Measurements from ENCODE around the gene SIK1. TPM values are rescaled to one million over a fixed set of nuclear protein-coding genes. Genes with fewer than 3 reads are reported as not detected.

The SIK1 gene
- total and polyA plus RNA-seq, 2 experiments from 2014 or later: 0.31 to 1.1 TPM

DNA sequence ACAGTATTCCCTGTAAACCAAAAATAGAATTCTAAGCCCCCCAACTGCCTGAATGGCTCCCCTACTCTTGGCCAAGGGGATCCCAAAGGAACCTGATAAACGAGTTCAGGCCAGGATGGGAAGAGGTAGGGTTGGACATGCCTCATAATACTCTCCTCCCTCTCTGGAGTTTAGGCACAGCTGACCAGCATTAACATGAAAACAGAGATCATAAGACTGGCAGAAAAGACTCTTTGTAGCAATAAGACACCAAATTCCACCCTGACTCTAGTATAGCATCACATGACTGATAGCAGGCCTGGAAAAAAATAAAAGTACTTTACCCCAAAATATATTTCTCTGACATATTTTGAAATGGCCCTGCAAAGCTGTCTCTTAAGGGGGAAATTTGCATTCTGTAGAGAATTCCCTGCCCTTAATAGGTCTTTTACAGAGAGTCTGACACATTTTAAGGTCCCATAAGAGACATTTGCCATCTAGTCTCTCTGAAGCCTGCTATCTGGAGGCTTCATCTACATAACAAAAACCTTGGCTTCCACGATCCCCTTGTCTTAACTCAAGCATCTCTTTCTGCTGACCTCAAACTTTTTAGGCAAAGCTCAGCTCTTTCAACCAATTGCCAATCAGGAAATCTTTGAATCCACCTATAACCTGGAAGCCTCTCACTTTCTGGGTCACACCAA lies 55.9 kb downstream of the SIK1 start:
- no peaks in the 10 kb centered on the region for H3K36me3 Mint-ChIP-seq (ENCODE audit: low read depth)
- Histone ChIP-seq H3K27me3 (ENCODE audit: insufficient read depth) (no peaks in the 10 kb centered on the region), H3F3A (replicated peaks; ENCODE audit: low read depth) (no peaks in the 10 kb centered on the region), H3K27ac (ENCODE audit: low read depth) (no peak overlapping the region), H3K36me3 (ENCODE audit: insufficient read depth) (no peaks in the 10 kb centered on the region), H3K9me2 (ENCODE audit: insufficient read depth) (no peaks in the 10 kb centered on the region), H3K4me1 (ENCODE audit: insufficient read depth) (peaks cover 7% of the 10 kb centered on the region; the same call in 1 of the 2 replicates), H3K79me2 (replicated peaks; ENCODE audit: insufficient read depth) (no peaks in the 10 kb centered on the region), H4K20me1 (replicated peaks; ENCODE audit: insufficient read depth) (no peaks in the 10 kb centered on the region), H3K4me2 (0 out of 2 replicates have a peak overlapping the region, but pooled peaks have one; percentile 9), H3K4me3 (no peak overlapping the region), H2AFZ (no peak overlapping the region)
- H3K9me3 Mint-ChIP-seq: no peaks in the 10 kb centered on the region
- H3K4me3 Mint-ChIP-seq: no peak overlapping the region
- peak overlapping the region; percentile 22; the same call in 1 of the 2 replicates for H3K27ac Mint-ChIP-seq
- peaks cover 17% of the 10 kb centered on the region for H3K27me3 Mint-ChIP-seq (ENCODE audit: insufficient read depth, low read depth, poor library complexity)
- peak; percentile 57 for DNase-seq (ENCODE audit: low spot score)
- peak; percentile 51 for ATAC-seq
- TF ChIP-seq EZH2 (IDR thresholded peaks at IDR 0.05; ENCODE audit: low read depth, unreplicated experiment) (no peak), CTCF (conservative IDR thresholded peaks at IDR 0.05; ENCODE audit: low read depth in 2 of 2) (no peak), JUNB (IDR thresholded peaks at IDR 0.05; ENCODE audit: unreplicated experiment) (no peak), NANOG (IDR thresholded peaks at IDR 0.05; ENCODE audit: borderline replicate concordance) (no peak), EZH2phosphoT487 (IDR thresholded peaks at IDR 0.05; ENCODE audit: unreplicated experiment) (no peak), REST (IDR thresholded peaks at IDR 0.05; ENCODE audit: unreplicated experiment) (no peak), CREB1 (CRISPR knock-in tag; IDR thresholded peaks at IDR 0.05; ENCODE audit: low read depth) (no peak), ZNF114 (CRISPR knock-in tag; IDR thresholded peaks at IDR 0.05) (no peak), POLR2AphosphoS5 (IDR thresholded peaks at IDR 0.05; ENCODE audit: low read depth) (no peak), STAT1 (IDR thresholded peaks at IDR 0.05; ENCODE audit: unreplicated experiment) (no peak), ZNF331 (CRISPR knock-in tag; IDR thresholded peaks at IDR 0.05; ENCODE audit: low read depth) (no peak)
- TF ChIP-seq, protein P1, sequence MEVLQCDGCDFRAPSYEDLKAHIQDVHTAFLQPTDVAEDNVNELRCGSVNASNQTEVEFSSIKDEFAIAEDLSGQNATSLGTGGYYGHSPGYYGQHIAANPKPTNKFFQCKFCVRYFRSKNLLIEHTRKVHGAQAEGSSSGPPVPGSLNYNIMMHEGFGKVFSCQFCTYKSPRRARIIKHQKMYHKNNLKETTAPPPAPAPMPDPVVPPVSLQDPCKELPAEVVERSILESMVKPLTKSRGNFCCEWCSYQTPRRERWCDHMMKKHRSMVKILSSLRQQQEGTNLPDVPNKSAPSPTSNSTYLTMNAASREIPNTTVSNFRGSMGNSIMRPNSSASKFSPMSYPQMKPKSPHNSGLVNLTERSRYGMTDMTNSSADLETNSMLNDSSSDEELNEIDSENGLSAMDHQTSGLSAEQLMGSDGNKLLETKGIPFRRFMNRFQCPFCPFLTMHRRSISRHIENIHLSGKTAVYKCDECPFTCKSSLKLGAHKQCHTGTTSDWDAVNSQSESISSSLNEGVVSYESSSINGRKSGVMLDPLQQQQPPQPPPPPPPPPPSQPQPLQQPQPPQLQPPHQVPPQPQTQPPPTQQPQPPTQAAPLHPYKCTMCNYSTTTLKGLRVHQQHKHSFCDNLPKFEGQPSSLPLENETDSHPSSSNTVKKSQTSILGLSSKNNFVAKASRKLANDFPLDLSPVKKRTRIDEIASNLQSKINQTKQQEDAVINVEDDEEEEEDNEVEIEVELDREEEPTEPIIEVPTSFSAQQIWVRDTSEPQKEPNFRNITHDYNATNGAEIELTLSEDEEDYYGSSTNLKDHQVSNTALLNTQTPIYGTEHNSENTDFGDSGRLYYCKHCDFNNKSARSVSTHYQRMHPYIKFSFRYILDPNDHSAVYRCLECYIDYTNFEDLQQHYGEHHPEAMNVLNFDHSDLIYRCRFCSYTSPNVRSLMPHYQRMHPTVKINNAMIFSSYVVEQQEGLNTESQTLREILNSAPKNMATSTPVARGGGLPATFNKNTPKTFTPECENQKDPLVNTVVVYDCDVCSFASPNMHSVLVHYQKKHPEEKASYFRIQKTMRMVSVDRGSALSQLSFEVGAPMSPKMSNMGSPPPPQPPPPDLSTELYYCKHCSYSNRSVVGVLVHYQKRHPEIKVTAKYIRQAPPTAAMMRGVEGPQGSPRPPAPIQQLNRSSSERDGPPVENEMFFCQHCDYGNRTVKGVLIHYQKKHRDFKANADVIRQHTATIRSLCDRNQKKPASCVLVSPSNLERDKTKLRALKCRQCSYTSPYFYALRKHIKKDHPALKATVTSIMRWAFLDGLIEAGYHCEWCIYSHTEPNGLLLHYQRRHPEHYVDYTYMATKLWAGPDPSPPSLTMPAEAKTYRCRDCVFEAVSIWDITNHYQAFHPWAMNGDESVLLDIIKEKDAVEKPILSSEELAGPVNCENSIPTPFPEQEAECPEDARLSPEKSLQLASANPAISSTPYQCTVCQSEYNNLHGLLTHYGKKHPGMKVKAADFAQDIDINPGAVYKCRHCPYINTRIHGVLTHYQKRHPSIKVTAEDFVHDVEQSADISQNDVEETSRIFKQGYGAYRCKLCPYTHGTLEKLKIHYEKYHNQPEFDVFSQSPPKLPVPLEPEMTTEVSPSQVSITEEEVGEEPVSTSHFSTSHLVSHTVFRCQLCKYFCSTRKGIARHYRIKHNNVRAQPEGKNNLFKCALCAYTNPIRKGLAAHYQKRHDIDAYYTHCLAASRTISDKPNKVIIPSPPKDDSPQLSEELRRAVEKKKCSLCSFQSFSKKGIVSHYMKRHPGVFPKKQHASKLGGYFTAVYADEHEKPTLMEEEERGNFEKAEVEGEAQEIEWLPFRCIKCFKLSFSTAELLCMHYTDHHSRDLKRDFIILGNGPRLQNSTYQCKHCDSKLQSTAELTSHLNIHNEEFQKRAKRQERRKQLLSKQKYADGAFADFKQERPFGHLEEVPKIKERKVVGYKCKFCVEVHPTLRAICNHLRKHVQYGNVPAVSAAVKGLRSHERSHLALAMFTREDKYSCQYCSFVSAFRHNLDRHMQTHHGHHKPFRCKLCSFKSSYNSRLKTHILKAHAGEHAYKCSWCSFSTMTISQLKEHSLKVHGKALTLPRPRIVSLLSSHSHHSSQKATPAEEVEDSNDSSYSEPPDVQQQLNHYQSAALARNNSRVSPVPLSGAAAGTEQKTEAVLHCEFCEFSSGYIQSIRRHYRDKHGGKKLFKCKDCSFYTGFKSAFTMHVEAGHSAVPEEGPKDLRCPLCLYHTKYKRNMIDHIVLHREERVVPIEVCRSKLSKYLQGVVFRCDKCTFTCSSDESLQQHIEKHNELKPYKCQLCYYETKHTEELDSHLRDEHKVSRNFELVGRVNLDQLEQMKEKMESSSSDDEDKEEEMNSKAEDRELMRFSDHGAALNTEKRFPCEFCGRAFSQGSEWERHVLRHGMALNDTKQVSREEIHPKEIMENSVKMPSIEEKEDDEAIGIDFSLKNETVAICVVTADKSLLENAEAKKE (CRISPR knock-in tag; IDR thresholded peaks at IDR 0.05): no peak
- TF ChIP-seq, protein P2, sequence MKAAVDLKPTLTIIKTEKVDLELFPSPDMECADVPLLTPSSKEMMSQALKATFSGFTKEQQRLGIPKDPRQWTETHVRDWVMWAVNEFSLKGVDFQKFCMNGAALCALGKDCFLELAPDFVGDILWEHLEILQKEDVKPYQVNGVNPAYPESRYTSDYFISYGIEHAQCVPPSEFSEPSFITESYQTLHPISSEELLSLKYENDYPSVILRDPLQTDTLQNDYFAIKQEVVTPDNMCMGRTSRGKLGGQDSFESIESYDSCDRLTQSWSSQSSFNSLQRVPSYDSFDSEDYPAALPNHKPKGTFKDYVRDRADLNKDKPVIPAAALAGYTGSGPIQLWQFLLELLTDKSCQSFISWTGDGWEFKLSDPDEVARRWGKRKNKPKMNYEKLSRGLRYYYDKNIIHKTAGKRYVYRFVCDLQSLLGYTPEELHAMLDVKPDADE (IDR thresholded peaks at IDR 0.05): no peak
- H3K4me1 Mint-ChIP-seq: peaks cover 23% of the 10 kb centered on the region
